Measurements from ENCODE around the gene USP15.
"Not testable (repeated sequence)": the region's sequence is repeated elsewhere in the genome, so short reads cannot be mapped to it uniquely, and the experiment has no call there.

USP15 gene

GRCh38 chr12:62350554-62350953, 90.3 kb downstream of the USP15 start:
- no peak overlapping the region for H3K27ac ChIP-seq (ENCODE audit: low read depth, low read length)
- H3K27me3 ChIP-seq (ENCODE audit: insufficient read depth, low read length, poor library complexity) = no peaks in the 10 kb centered on the region
- DNase-seq = no peak
- no peak overlapping the region for H2BK15ac ChIP-seq (replicated peaks; ENCODE audit: low read depth)
- H4K8ac ChIP-seq (ENCODE audit: low read depth, low read length) = no peak overlapping the region
- H3K79me2 ChIP-seq (ENCODE audit: control insufficient read depth, insufficient read depth, low read length) = no peaks in the 10 kb centered on the region
- H3K4me3 ChIP-seq (ENCODE audit: low read length) = no peak overlapping the region
- no peaks in the 10 kb centered on the region for H3K79me1 ChIP-seq (ENCODE audit: low read length)
- H3K23ac ChIP-seq (ENCODE audit: low read length) = no peak overlapping the region
- H4K5ac ChIP-seq (ENCODE audit: low read length) = no peak overlapping the region
- H2BK5ac ChIP-seq (ENCODE audit: low read length) = no peak overlapping the region
- no peak overlapping the region for H3K18ac ChIP-seq (ENCODE audit: low read length)
- no peaks in the 10 kb centered on the region for H3K4me1 ChIP-seq (ENCODE audit: control insufficient read depth, low read depth, low read length)
- H3K4ac ChIP-seq (ENCODE audit: low read depth, low read length) = no peak overlapping the region
- no peak overlapping the region for H3K4me2 ChIP-seq (ENCODE audit: low read length)
- H2BK120ac ChIP-seq (ENCODE audit: low read depth, low read length) = no peak overlapping the region
- H3K36me3 ChIP-seq (ENCODE audit: control insufficient read depth, insufficient read depth, low read length) = no peaks in the 10 kb centered on the region
- H3K56ac ChIP-seq (ENCODE audit: low read length) = no peak overlapping the region
- H2AK5ac ChIP-seq (ENCODE audit: low read length) = no peak overlapping the region
- WGBS (ENCODE audit: extremely low coverage, insufficient coverage, low lambda C conversion rate) = no CpG with 5 or more reads among the region's 2 CpGs
- no peak overlapping the region for H3K9ac ChIP-seq (ENCODE audit: low read length)

GRCh38 chr12:62351326-62351725, 91.1 kb downstream of the USP15 start:
- Histone ChIP-seq H2BK120ac (ENCODE audit: low read depth, low read length) (no peak overlapping the region), H3K9ac (ENCODE audit: low read length) (no peak overlapping the region), H3K27me3 (ENCODE audit: insufficient read depth, low read length, poor library complexity) (no peaks in the 10 kb centered on the region), H4K8ac (ENCODE audit: low read depth, low read length) (no peak overlapping the region), H4K5ac (ENCODE audit: low read length) (no peak overlapping the region), H3K79me1 (ENCODE audit: low read length) (no peaks in the 10 kb centered on the region), H2AK5ac (ENCODE audit: low read length) (no peak overlapping the region), H3K36me3 (ENCODE audit: control insufficient read depth, insufficient read depth, low read length) (no peaks in the 10 kb centered on the region), H3K23ac (ENCODE audit: low read length) (no peak overlapping the region), H3K4me1 (ENCODE audit: control insufficient read depth, low read depth, low read length) (no peaks in the 10 kb centered on the region), H3K18ac (ENCODE audit: low read length) (no peak overlapping the region), H3K27ac (ENCODE audit: low read depth, low read length) (no peak overlapping the region), H3K79me2 (ENCODE audit: control insufficient read depth, insufficient read depth, low read length) (no peaks in the 10 kb centered on the region), H2BK15ac (replicated peaks; ENCODE audit: low read depth) (no peak overlapping the region), H2BK5ac (ENCODE audit: low read length) (no peak overlapping the region), H3K4me2 (ENCODE audit: low read length) (no peak overlapping the region), H3K56ac (ENCODE audit: low read length) (no peak overlapping the region), H3K4me3 (ENCODE audit: low read length) (no peak overlapping the region), H3K4ac (ENCODE audit: low read depth, low read length) (no peak overlapping the region)
- WGBS (ENCODE audit: extremely low coverage, insufficient coverage, low lambda C conversion rate) = no CpG with 5 or more reads among the region's 1 CpG
- DNase-seq = no peak

DNA sequence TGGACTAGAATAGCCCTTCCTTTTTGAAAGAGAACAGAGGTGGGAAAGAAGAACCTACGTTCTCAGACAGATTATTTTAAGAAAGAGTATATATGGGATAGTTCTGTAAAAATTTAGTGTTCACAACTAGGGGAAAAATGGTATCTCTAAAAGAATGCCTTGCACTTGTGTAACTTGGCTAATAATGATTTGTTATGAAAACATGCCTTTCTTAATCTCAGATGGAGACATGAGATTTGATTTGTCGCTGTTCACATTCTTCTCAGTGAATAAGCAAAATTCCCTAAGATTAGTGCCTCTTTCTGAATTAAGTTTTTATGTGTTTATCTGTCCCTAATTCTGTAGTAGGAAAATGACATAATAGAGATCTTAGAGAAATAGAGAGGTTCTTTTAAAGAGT, 100.8 kb downstream of the USP15 start:
- no peaks in the 10 kb centered on the region for H3K79me1 ChIP-seq (ENCODE audit: low read length)
- H3K27me3 ChIP-seq (ENCODE audit: insufficient read depth, low read length, poor library complexity) = no peaks in the 10 kb centered on the region
- H2BK120ac ChIP-seq (ENCODE audit: low read depth, low read length) = no peak overlapping the region
- no peak overlapping the region for H3K4me2 ChIP-seq (ENCODE audit: low read length)
- H3K18ac ChIP-seq (ENCODE audit: low read length) = no peak overlapping the region
- H4K8ac ChIP-seq (ENCODE audit: low read depth, low read length) = no peak overlapping the region
- no peaks in the 10 kb centered on the region for H3K4me1 ChIP-seq (ENCODE audit: control insufficient read depth, low read depth, low read length)
- no peaks in the 10 kb centered on the region for H3K79me2 ChIP-seq (ENCODE audit: control insufficient read depth, insufficient read depth, low read length)
- no peak overlapping the region for H3K4me3 ChIP-seq (ENCODE audit: low read length)
- H2BK5ac ChIP-seq (ENCODE audit: low read length) = no peak overlapping the region
- H3K27ac ChIP-seq (ENCODE audit: low read depth, low read length) = no peak overlapping the region
- no peak overlapping the region for H4K5ac ChIP-seq (ENCODE audit: low read length)
- H2BK15ac ChIP-seq (replicated peaks; ENCODE audit: low read depth) = no peak overlapping the region
- no peak overlapping the region for H3K56ac ChIP-seq (ENCODE audit: low read length)
- H3K4ac ChIP-seq (ENCODE audit: low read depth, low read length) = no peak overlapping the region
- no peaks in the 10 kb centered on the region for H3K36me3 ChIP-seq (ENCODE audit: control insufficient read depth, insufficient read depth, low read length)
- WGBS (ENCODE audit: extremely low coverage, insufficient coverage, low lambda C conversion rate) = no CpG with 5 or more reads among the region's 2 CpGs
- H3K9ac ChIP-seq (ENCODE audit: low read length) = no peak overlapping the region
- no peak overlapping the region for H3K23ac ChIP-seq (ENCODE audit: low read length)
- H2AK5ac ChIP-seq (ENCODE audit: low read length) = no peak overlapping the region
- DNase-seq = no peak

GRCh38 chr12:62363506-62363905, 103.3 kb downstream of the USP15 start:
- Histone ChIP-seq H2BK15ac (replicated peaks; ENCODE audit: low read depth) (no peak overlapping the region), H2BK5ac (ENCODE audit: low read length) (no peak overlapping the region)
- no CpG with 5 or more reads among the region's 4 CpGs for WGBS (ENCODE audit: extremely low coverage, insufficient coverage, low lambda C conversion rate)

GRCh38 chr12:62364697-62365096, 104.5 kb downstream of the USP15 start:
- H2BK15ac ChIP-seq (replicated peaks; ENCODE audit: low read depth); H3K4ac ChIP-seq (ENCODE audit: low read depth, low read length); H2BK120ac ChIP-seq (ENCODE audit: low read depth, low read length); H2BK5ac ChIP-seq (ENCODE audit: low read length); H3K4me3 ChIP-seq (ENCODE audit: low read length); H2AK5ac ChIP-seq (ENCODE audit: low read length); H3K18ac ChIP-seq (ENCODE audit: low read length); DNase-seq; H4K8ac ChIP-seq (ENCODE audit: low read depth, low read length); H3K56ac ChIP-seq (ENCODE audit: low read length); H3K36me3 ChIP-seq (ENCODE audit: control insufficient read depth, insufficient read depth, low read length); H3K27ac ChIP-seq (ENCODE audit: low read depth, low read length); H3K4me1 ChIP-seq (ENCODE audit: control insufficient read depth, low read depth, low read length); H3K4me2 ChIP-seq (ENCODE audit: low read length); H3K79me1 ChIP-seq (ENCODE audit: low read length); H3K9ac ChIP-seq (ENCODE audit: low read length); H3K23ac ChIP-seq (ENCODE audit: low read length); H3K79me2 ChIP-seq (ENCODE audit: control insufficient read depth, insufficient read depth, low read length); H4K5ac ChIP-seq (ENCODE audit: low read length); H3K27me3 ChIP-seq (ENCODE audit: insufficient read depth, low read length, poor library complexity): not testable (repeated sequence)
- no CpG with 5 or more reads among the region's 1 CpG for WGBS (ENCODE audit: extremely low coverage, insufficient coverage, low lambda C conversion rate)

More at GRCh38 chr12:62363506-62363905, 103.3 kb downstream of the USP15 start:
- no peaks in the 10 kb centered on the region for H3K36me3 ChIP-seq (ENCODE audit: control insufficient read depth, insufficient read depth, low read length)
- no peak overlapping the region for H2AK5ac ChIP-seq (ENCODE audit: low read length)
- H3K79me1 ChIP-seq (ENCODE audit: low read length) = no peaks in the 10 kb centered on the region
- H3K27me3 ChIP-seq (ENCODE audit: insufficient read depth, low read length, poor library complexity) = no peaks in the 10 kb centered on the region
- H2BK120ac ChIP-seq (ENCODE audit: low read depth, low read length) = no peak overlapping the region
- no peak overlapping the region for H3K4me2 ChIP-seq (ENCODE audit: low read length)
- no peak overlapping the region for H3K23ac ChIP-seq (ENCODE audit: low read length)
- H4K8ac ChIP-seq (ENCODE audit: low read depth, low read length) = no peak overlapping the region
- H3K9ac ChIP-seq (ENCODE audit: low read length) = no peak overlapping the region
- H4K5ac ChIP-seq (ENCODE audit: low read length) = no peak overlapping the region
- H3K4me1 ChIP-seq (ENCODE audit: control insufficient read depth, low read depth, low read length) = no peaks in the 10 kb centered on the region
- no peaks in the 10 kb centered on the region for H3K79me2 ChIP-seq (ENCODE audit: control insufficient read depth, insufficient read depth, low read length)
- no peak for DNase-seq
- no peak overlapping the region for H3K4me3 ChIP-seq (ENCODE audit: low read length)
- no peak overlapping the region for H3K56ac ChIP-seq (ENCODE audit: low read length)
- no peak overlapping the region for H3K27ac ChIP-seq (ENCODE audit: low read depth, low read length)
- no peak overlapping the region for H3K18ac ChIP-seq (ENCODE audit: low read length)
- H3K4ac ChIP-seq (ENCODE audit: low read depth, low read length) = no peak overlapping the region

GRCh38 chr12:62365846-62366245, 105.6 kb downstream of the USP15 start:
- H2BK120ac ChIP-seq (ENCODE audit: low read depth, low read length); H3K4me3 ChIP-seq (ENCODE audit: low read length); H3K79me2 ChIP-seq (ENCODE audit: control insufficient read depth, insufficient read depth, low read length); H3K27me3 ChIP-seq (ENCODE audit: insufficient read depth, low read length, poor library complexity); H3K9ac ChIP-seq (ENCODE audit: low read length); H3K4me2 ChIP-seq (ENCODE audit: low read length); H2BK15ac ChIP-seq (replicated peaks; ENCODE audit: low read depth); H3K79me1 ChIP-seq (ENCODE audit: low read length); H2BK5ac ChIP-seq (ENCODE audit: low read length); H3K18ac ChIP-seq (ENCODE audit: low read length); H3K27ac ChIP-seq (ENCODE audit: low read depth, low read length); H3K36me3 ChIP-seq (ENCODE audit: control insufficient read depth, insufficient read depth, low read length); DNase-seq; H4K5ac ChIP-seq (ENCODE audit: low read length); H3K4ac ChIP-seq (ENCODE audit: low read depth, low read length); H3K4me1 ChIP-seq (ENCODE audit: control insufficient read depth, low read depth, low read length); H3K56ac ChIP-seq (ENCODE audit: low read length); H3K23ac ChIP-seq (ENCODE audit: low read length); H2AK5ac ChIP-seq (ENCODE audit: low read length); H4K8ac ChIP-seq (ENCODE audit: low read depth, low read length): not testable (repeated sequence)
- WGBS (ENCODE audit: extremely low coverage, insufficient coverage, low lambda C conversion rate) = no CpG with 5 or more reads among the region's 1 CpG

Measured in mesendoderm (in vitro differentiated cells).